Measurements from ENCODE around the gene PXN.

GRCh38 chr12:120211904-120212283 lies 53.6 kb downstream of the PXN start:
- no peak for TF ChIP-seq POLR2A (IDR thresholded peaks at IDR 0.05; ENCODE audit: low read depth, low read length)
- TF ChIP-seq TAF1 (IDR thresholded peaks at IDR 0.05; ENCODE audit: borderline replicate concordance, low read depth, low read length), result no peak
